Esophagus squamous epithelium (tissue), 5 donors: ENCODE results near the gene CCT7. TPM values are rescaled to one million over a fixed set of nuclear protein-coding genes. Genes with fewer than 3 reads are reported as not detected.
A peak's percentile ranks its signal among the peaks of the same experiment; 100 is the strongest.

Experiments used
- DNase-seq: peaks from one replicate; lab custom pipeline; 2025; lab: John Stamatoyannopoulos, UW
- H3K27ac ChIP-seq, 4 donors: fragments of 200-600 bp; sonication (generic); one replicate each; pipeline ENCODE4 v1.5.1; 2016 to 2019; ENCODE audit warnings: mild to moderate bottlenecking in 1 of 4
- H3K27me3 ChIP-seq, 4 donors: fragments of 200-600 bp; sonication (generic); 1 replicate in 3 of 4; 2 replicates in 1 of 4; pipeline versions ENCODE4 v1.5.1 to v1.6.0; 2017 to 2021; ENCODE audit warnings: antibody characterized with exemption in 1 of 4
- H3K36me3 ChIP-seq, 3 donors: fragments of 200-600 bp; sonication (generic); one replicate each; pipeline ENCODE4 v1.5.1; 2016 to 2019
- H3K4me1 ChIP-seq, 3 donors: fragments of 200-600 bp; sonication (generic); one replicate each; pipeline ENCODE4 v1.5.1; 2017 to 2019
- H3K4me3 ChIP-seq, 4 donors: fragments of 200-600 bp; sonication (generic); 1 replicate in 3 of 4; 2 replicates in 1 of 4; pipeline ENCODE4 v1.5.1; 2016 to 2019; ENCODE audit warnings: mild to moderate bottlenecking in 2 of 4, moderate library complexity in 1 of 4
- H3K9me3 ChIP-seq, 3 donors: fragments of 200-600 bp; sonication (generic); one replicate each; pipeline ENCODE4 v1.5.1; 2016 to 2019
- POLR2A ChIP-seq, 4 donors: fragments of 450-650 bp; IDR thresholded peaks; one replicate each; pipeline ENCODE4 v1.6.1; 2017; ENCODE audit warnings: antibody characterized with exemption in 4 of 4, mild to moderate bottlenecking in 4 of 4, moderate library complexity in 3 of 4
- WGBS, 2 donors: methylation state at CpG; one replicate each; pipeline ENCODE4 v1.1.5; 2018; 5-methylcytosine and 5-hydroxymethylcytosine counted together
- intact Hi-C: fragments of 100-400 bp; cut with DNase I; formaldehyde crosslinking; loops from one replicate; pipeline ENCODE4 v1.15.0; 2022
- total RNA-seq, 4 donors: library from RNA; depleted of rRNA; stranded (reverse); fragments of >200 nt; gene quantifications; one replicate each; pipeline ENCODE4 v1.1.0, GENCODE V29; 2016
- TF ChIP-seq, protein P1 (sequence below), 6 experiments: fragments of 450-650 bp in 4 of 6; fragments of 200-600 bp in 2 of 6; sonication (generic) in 2 of 6; IDR thresholded peaks; one replicate each; pipeline ENCODE4 v1.5.1; 2016 to 2019; ENCODE audit warnings: antibody characterized with exemption in 6 of 6, mild to moderate bottlenecking in 4 of 6, moderate library complexity in 4 of 6
- donor health status: DM: yes; HTN: yes; CAD: no.

The CCT7 gene
- total RNA-seq, 4 donors from 2014 or later = 149 to 246 (median 217) TPM

DNA sequence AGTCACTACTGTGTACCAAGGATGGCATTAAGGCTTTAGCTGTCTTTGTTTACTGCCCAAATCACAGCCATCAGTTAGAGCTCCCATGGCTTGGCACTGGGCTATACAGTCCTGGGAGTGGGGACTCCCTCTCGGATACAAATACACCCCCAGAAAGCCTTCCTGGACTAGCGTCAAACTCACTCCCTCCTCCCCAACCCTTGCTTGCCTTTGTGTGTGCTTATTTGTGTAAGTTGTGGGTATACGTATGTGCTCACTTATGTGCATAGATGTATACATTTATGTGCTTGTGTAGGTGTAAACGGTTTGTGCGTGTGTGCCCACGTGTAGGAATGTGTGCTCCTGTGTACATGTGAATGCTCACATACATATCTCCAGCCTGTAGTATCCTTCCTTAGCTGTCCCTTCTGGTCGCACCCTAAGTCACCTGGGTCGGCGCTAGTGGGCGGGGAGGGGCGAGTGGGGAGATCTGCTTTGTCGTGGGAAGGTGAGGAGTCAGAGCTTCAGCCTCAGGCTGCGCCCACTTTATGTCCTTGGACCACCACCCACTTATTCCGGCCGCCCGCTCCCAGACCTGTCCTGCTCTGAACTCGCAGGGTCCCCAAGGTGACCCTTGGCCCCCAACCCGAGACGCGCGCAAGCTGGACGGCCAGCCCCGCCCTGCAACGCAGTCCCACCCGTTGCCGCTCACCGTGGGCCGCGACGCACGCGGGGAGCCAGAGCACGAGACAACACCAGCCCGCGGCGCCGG is 1.5 kb upstream of the CCT7 start:
- no peaks in the 10 kb centered on the region for H3K27me3 ChIP-seq
- no peak for DNase-seq
- H3K9me3 ChIP-seq = no peaks in the 10 kb centered on the region
- H3K4me3 ChIP-seq = peak overlapping the region; percentile 76 to 91 (median 84)
- WGBS, 2 donors = 2 to 10% methylated on average over 5 to 22 of the region's 37 CpGs
- H3K27ac ChIP-seq = peak overlapping the region; percentile 75 to 95 (median 93)
- peaks cover 12 to 41% (median 19%) of the 10 kb centered on the region in 3 donors for H3K4me1 ChIP-seq
- intact Hi-C loops = no loop called here
- no peak for TF ChIP-seq POLR2A (IDR thresholded peaks at IDR 0.05)
- TF ChIP-seq, protein P1, sequence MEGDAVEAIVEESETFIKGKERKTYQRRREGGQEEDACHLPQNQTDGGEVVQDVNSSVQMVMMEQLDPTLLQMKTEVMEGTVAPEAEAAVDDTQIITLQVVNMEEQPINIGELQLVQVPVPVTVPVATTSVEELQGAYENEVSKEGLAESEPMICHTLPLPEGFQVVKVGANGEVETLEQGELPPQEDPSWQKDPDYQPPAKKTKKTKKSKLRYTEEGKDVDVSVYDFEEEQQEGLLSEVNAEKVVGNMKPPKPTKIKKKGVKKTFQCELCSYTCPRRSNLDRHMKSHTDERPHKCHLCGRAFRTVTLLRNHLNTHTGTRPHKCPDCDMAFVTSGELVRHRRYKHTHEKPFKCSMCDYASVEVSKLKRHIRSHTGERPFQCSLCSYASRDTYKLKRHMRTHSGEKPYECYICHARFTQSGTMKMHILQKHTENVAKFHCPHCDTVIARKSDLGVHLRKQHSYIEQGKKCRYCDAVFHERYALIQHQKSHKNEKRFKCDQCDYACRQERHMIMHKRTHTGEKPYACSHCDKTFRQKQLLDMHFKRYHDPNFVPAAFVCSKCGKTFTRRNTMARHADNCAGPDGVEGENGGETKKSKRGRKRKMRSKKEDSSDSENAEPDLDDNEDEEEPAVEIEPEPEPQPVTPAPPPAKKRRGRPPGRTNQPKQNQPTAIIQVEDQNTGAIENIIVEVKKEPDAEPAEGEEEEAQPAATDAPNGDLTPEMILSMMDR (IDR thresholded peaks at IDR 0.05) = peak in 1 of 6 experiments; percentile 5
- peaks cover 0 to 32% (median under 1%) of the 10 kb centered on the region in 3 donors for H3K36me3 ChIP-seq

DNA sequence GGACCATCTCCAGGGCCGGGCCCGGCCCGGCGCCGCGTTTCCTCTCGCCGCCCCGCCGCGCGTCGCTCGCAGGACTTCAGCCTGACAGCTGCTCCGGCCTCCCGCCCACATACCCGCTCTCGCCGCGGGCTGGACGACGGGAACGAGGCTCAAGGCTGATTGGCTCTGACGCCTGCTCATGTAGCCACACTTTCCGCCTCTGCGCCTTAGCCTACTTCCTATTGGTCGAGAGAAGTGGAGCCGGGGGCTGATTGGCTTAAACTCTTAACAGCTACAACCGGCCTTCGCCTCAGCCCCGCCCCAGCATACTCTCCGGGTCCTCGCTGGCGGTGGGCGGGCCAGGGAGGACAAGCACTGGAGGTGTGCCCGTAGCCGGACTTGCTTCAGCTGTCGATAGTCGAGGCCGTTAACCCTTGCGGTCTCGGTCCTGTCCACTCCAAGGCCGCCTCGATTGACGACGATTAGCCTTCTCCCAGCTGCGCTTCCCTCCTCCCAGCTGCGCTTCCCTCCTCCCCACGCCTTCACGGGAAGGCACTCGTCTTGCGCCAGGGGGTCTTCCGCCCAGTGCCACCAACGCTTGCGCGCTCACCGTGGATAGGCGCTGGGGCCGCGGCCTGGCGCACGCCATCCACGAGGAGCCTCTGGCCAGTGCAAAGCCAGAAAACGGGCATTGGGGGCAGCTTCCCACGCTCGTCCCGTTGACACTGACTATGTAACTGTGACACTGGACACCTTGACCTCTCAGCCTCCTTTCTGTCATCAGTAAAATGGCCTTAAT is 765 bp upstream of the CCT7 start, which contains the start of gene PRADC1:
Gene PRADC1 (minus strand): TSS at position 86 of the 778 bp plus-strand sequence. CDS start 79 bp downstream, at position 7.
- TF ChIP-seq, protein P1 (IDR thresholded peaks at IDR 0.05) = no peak
- peak in 2 of 4 donors; percentile 28 to 58 for TF ChIP-seq POLR2A (IDR thresholded peaks at IDR 0.05)
- Histone ChIP-seq H3K36me3 (peaks cover 0 to 29% (median 0%) of the 10 kb centered on the region in 3 donors), H3K9me3 (no peaks in the 10 kb centered on the region), H3K27me3 (no peaks in the 10 kb centered on the region), H3K27ac (peak within 1 kb of the TSS; percentile 89 to 95 (median 93)), H3K4me1 (peaks cover 12 to 49% (median 19%) of the 10 kb centered on the region in 3 donors), H3K4me3 (peak within 1 kb of the TSS; percentile 76 to 91 (median 84))
- WGBS, 2 donors = 0% methylated on average over 14 of the region's 67 CpGs
- intact Hi-C loops = no loop called here
- DNase-seq = peak; percentile 96

DNA sequence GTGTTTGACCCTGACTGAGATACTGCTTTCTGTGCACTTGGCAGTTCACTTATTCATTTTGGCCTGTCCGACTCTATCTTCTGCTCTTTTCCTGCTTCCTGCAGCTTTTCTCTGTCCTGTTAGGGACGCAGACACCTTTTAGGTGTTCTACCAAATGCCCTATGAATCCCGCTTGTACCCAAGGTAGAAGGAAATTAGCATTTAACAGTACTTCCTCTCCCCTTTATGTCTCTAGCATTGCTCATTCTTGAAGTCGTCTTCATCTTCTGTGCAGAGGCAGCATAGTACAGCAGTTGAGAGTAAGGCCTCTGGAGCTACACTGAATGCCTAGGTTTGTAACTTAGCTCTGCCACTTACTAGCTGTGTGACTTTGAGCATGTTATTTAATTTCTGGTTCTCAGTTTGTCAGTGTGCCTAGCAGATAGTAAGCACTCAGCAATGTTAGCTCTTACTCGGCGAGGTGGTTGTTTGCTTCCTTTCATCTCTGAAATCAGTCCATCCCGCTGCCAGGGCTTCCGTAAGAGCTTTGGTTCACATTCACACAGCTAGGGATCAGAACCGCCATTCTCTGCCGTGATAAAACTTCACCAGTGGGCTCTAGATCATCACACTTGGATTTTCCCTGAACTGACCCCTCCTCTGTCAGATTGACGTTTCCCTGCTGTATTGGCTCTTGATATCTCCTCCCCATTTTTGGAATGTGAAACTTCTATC is 1.4 kb downstream of the CCT7 start:
- intact Hi-C loops = no loop called here
- H3K9me3 ChIP-seq = no peaks in the 10 kb centered on the region
- H3K27me3 ChIP-seq = no peaks in the 10 kb centered on the region
- WGBS, 2 donors = 55 to 63% methylated on average over 11 of the region's 11 CpGs
- H3K36me3 ChIP-seq = peaks cover 0 to 30% (median 0%) of the 10 kb centered on the region in 3 donors
- H3K4me3 ChIP-seq = peak overlapping the region; percentile 76 to 91 (median 84)
- no peak for DNase-seq
- TF ChIP-seq, protein P1 (IDR thresholded peaks at IDR 0.05) = no peak
- no peak for TF ChIP-seq POLR2A (IDR thresholded peaks at IDR 0.05)
- H3K4me1 ChIP-seq = peaks cover 12 to 69% (median 19%) of the 10 kb centered on the region in 3 donors
- H3K27ac ChIP-seq = peak overlapping the region in 3 of 4 donors; percentile 91 to 95 (median 95)

DNA sequence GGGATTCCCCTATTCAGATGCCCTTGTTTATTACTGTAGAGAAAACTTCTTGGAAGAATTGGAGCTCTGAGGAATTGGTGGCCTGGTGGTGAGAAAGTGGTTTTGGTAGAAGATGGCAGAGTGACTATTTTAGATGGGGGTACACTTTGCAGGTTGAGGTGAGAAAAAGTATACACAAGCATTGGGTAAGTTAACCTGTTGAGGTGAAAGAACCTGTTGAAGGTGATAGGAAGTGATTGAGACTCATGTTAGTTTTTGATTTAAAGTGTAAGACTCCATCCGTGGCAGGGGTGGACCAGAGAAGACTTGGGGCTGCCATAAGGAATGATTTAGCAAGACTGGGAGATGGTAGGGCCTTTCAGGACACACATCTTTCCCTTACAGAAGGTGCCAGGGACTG is 3.1 kb downstream of the CCT7 start:
- H3K36me3 ChIP-seq = peaks cover 0 to 47% (median 0%) of the 10 kb centered on the region in 3 donors
- 44 to 55% methylated on average over 1 of the region's 1 CpG for WGBS, 2 donors
- intact Hi-C loops = no loop called here
- DNase-seq = no peak
- H3K27me3 ChIP-seq = no peaks in the 10 kb centered on the region
- peaks cover 12 to 65% (median 19%) of the 10 kb centered on the region in 3 donors for H3K4me1 ChIP-seq
- no peak overlapping the region for H3K27ac ChIP-seq
- H3K4me3 ChIP-seq = no peak overlapping the region
- TF ChIP-seq, protein P1 (IDR thresholded peaks at IDR 0.05) = no peak
- TF ChIP-seq POLR2A (IDR thresholded peaks at IDR 0.05) = no peak
- H3K9me3 ChIP-seq = no peaks in the 10 kb centered on the region
